Ishikawa (cell line): ENCODE data around the gene MDH1B.

Experiments
- CEBPB ChIP-seq: IDR thresholded peaks from 2 replicates; pipeline ENCODE4 v1.6.1; 2012
- FOXM1 ChIP-seq: IDR thresholded peaks from 2 replicates; pipeline ENCODE4 v1.6.1; 2012; ENCODE audit warnings: low read depth, borderline replicate concordance
- MAX ChIP-seq: IDR thresholded peaks from 2 replicates; pipeline ENCODE4 v1.6.1; 2012
- NFIC ChIP-seq: IDR thresholded peaks from 2 replicates; pipeline ENCODE4 v1.6.1; 2012
- RAD21 ChIP-seq: IDR thresholded peaks from 2 replicates; pipeline ENCODE4 v1.6.1; 2012; ENCODE audit warnings: low read depth
- REST ChIP-seq: IDR thresholded peaks from 2 replicates; pipeline ENCODE4 v1.6.1; 2012; ENCODE audit warnings: low read depth, mild to moderate bottlenecking
- TAF1 ChIP-seq: IDR thresholded peaks from 2 replicates; pipeline ENCODE4 v1.6.1; 2012; ENCODE audit warnings: low read depth, mild to moderate bottlenecking
- TCF12 ChIP-seq: IDR thresholded peaks from 2 replicates; pipeline ENCODE4 v1.6.1; 2012; ENCODE audit warnings: low read depth
- YY1 ChIP-seq: IDR thresholded peaks from 2 replicates; pipeline ENCODE4 v1.6.1; 2012; ENCODE audit warnings: low read depth

DNA sequence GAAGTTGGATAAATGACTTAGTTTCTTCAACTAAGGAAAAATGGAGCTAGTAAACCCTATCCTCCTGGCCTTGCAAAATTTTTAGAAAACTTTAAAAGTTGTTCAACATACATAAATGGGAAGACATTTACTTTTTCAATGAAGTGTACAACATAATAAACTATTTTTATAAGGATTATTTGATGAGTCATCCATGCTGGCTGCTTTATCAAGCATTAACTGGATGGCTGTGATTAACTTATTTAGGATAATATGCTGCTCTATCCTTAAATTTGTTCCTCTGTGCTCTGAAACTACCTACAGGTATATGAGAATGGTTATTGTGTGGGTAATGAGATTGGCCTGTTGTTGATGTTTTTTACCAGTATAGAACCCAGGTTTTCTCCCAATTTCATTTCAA lies 68.2 kb downstream of the MDH1B start:
- TF ChIP-seq CEBPB, result no peak
- no peak for TF ChIP-seq NFIC
- TF ChIP-seq RAD21, result no peak
- no peak for TF ChIP-seq MAX
- TF ChIP-seq FOXM1, result no peak
- no peak for TF ChIP-seq TCF12
- TF ChIP-seq REST, result no peak
- TF ChIP-seq YY1, result no peak
- TF ChIP-seq TAF1, result no peak
